ENCODE data around the gene ZFHX2. TPM values are rescaled to one million over a fixed set of nuclear protein-coding genes. Genes with fewer than 3 reads are reported as not detected.

ZFHX2 gene
- total RNA-seq, 1 donor from 2014 or later, result 27.3 TPM

Other genes with a start within 250 kb of the ZFHX2 start
- 2.1 and 3.6 TPM in 2 replicates for gene PPP1R3E, start 248.9 kb downstream of the ZFHX2 start, total RNA-seq
- gene BCL2L2, start 244.9 kb downstream of the ZFHX2 start, total RNA-seq, result 19.6 and 21.4 TPM in 2 replicates
- gene PABPN1, start 230.3 kb downstream of the ZFHX2 start, total RNA-seq, result 147 and 162 TPM in 2 replicates
- gene SLC22A17, start 198.9 kb downstream of the ZFHX2 start, total RNA-seq, result 29.3 and 39.5 TPM in 2 replicates
- 5.8 and 6.5 TPM in 2 replicates for gene EFS, start 186.6 kb downstream of the ZFHX2 start, total RNA-seq
- gene IL25, start 179.0 kb downstream of the ZFHX2 start, total RNA-seq, result not detected in 2 replicates
- not detected in 2 replicates for gene CMTM5, start 174.7 kb downstream of the ZFHX2 start, total RNA-seq
- not detected in 2 replicates for gene MYH6, start 143.5 kb downstream of the ZFHX2 start, total RNA-seq
- gene MYH7, start 116.1 kb downstream of the ZFHX2 start, total RNA-seq, result not detected in 2 replicates
- gene NGDN, start 82.1 kb downstream of the ZFHX2 start, total RNA-seq, result 28.6 and 31.2 TPM in 2 replicates
- gene THTPA, start 4.5 kb upstream of the ZFHX2 start, total RNA-seq, result 6.8 and 8.1 TPM in 2 replicates
- 73.6 and 80.9 TPM in 2 replicates for gene AP1G2, start 16.0 kb upstream of the ZFHX2 start, total RNA-seq
- 0.87 and 1.1 TPM in 2 replicates for gene JPH4, start 27.0 kb upstream of the ZFHX2 start, total RNA-seq
- 1.1 and 2.1 TPM in 2 replicates for gene DHRS2, start 84.6 kb upstream of the ZFHX2 start, total RNA-seq

All from astrocyte (in vitro differentiated cells and primary cell).